HUES64 (cell line): ENCODE data around the gene ATP10D.

ENCODE experiments used
- H3K27ac ChIP-seq: 2 replicates; pipeline ENCODE4 v1.7.0; 2013; ENCODE audit warnings: low read depth, low read length, inconsistent platforms
- H3K27me3 ChIP-seq: 2 replicates; pipeline ENCODE4 v1.6.1; 2013; ENCODE audit warnings: mild to moderate bottlenecking, low read length; ENCODE audit not compliant: insufficient read depth
- H3K36me3 ChIP-seq: 2 replicates; pipeline ENCODE4 v1.6.1; 2013; ENCODE audit warnings: mild to moderate bottlenecking, low read length; ENCODE audit not compliant: insufficient read depth
- H3K4me1 ChIP-seq: 2 replicates; pipeline ENCODE4 v1.6.1; 2013; ENCODE audit warnings: mild to moderate bottlenecking, low read length, moderate library complexity; ENCODE audit not compliant: insufficient read depth
- H3K4me3 ChIP-seq: 2 replicates; pipeline ENCODE4 v1.5.1; 2013; ENCODE audit warnings: mild to moderate bottlenecking, low read length, moderate library complexity
- H3K9ac ChIP-seq: 2 replicates; pipeline ENCODE4 v1.6.1; 2013; ENCODE audit warnings: mild to moderate bottlenecking, low read depth, low read length
- H3K9me3 ChIP-seq: 2 replicates; pipeline ENCODE4 v1.6.1; 2013; ENCODE audit warnings: low read depth, low read length; ENCODE audit not compliant: insufficient read depth
- WGBS: fragments of 150-250, 120-280 bp; methylation state at CpG from one replicate; pipeline ENCODE4 v1.1.7; 2013; ENCODE audit warnings: missing lambda C conversion rate; 5-methylcytosine and 5-hydroxymethylcytosine counted together

The ATP10D gene

DNA sequence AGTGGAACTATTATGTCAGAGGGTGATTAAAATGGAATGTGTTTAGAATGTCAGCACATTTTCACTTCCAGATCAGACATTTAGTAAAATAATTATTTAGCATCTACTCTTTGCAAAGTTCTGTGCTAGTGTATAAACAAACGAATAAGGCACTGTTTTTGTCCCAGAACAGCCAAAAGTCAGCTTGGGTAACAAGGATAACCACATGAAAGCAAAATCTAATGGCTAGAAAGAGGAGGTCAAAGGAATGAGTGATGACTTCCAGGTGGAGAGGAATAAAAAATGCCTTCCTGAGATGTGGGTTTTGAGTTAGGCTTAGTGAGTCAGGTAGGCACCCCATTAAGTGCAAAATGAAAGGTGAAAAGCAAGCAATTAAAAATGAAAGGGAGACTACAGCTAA lies 112.6 kb downstream of the ATP10D start:
- Histone ChIP-seq H3K9me3 (no peaks in the 10 kb centered on the region), H3K4me1 (no peaks in the 10 kb centered on the region), H3K4me3 (no peak overlapping the region), H3K27ac (no peak overlapping the region), H3K27me3 (no peaks in the 10 kb centered on the region), H3K36me3 (no peaks in the 10 kb centered on the region), H3K9ac (no peak overlapping the region)
- 92% methylated on average over 1 of the region's 1 CpG for WGBS

DNA sequence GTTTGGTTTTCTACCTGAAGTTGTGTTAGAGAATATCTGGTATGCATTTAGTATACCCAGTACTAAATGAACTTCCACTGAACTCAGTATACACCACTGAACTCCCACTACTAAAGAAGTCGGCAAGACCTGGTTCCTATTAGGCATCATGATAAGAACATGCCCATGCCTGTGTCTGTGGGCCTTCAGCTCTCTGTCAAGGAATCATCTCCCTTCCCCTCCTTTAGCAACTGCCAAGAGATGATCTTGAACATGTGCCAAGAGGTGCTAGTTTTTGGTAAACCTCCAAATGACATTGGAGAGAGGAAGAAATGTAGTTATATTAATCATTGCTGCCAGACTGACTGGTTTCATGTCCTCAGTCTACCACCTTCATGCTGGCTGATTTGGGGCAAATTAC lies 113.2 kb downstream of the ATP10D start:
- Histone ChIP-seq H3K27me3 (no peaks in the 10 kb centered on the region), H3K4me3 (no peak overlapping the region), H3K9me3 (no peaks in the 10 kb centered on the region), H3K9ac (no peak overlapping the region), H3K27ac (no peak overlapping the region), H3K36me3 (no peaks in the 10 kb centered on the region), H3K4me1 (no peaks in the 10 kb centered on the region)
- 93% methylated on average over 1 of the region's 1 CpG for WGBS

- no peaks in the 10 kb centered on the region for H3K36me3 ChIP-seq
- H3K9ac ChIP-seq: no peak overlapping the region
- H3K9me3 ChIP-seq: no peaks in the 10 kb centered on the region
- WGBS: 94% methylated on average over 3 of the region's 3 CpGs
- no peak overlapping the region for H3K4me3 ChIP-seq
- H3K27ac ChIP-seq: no peak overlapping the region
- H3K4me1 ChIP-seq: no peaks in the 10 kb centered on the region
- H3K27me3 ChIP-seq: no peaks in the 10 kb centered on the region
These were observed 113.8 kb downstream of the ATP10D start for GRCh38 chr4:47598896-47599295.

- Histone ChIP-seq H3K4me3 (no peak overlapping the region), H3K27ac (no peak overlapping the region), H3K9ac (no peak overlapping the region), H3K36me3 (no peaks in the 10 kb centered on the region), H3K9me3 (no peaks in the 10 kb centered on the region), H3K27me3 (no peaks in the 10 kb centered on the region), H3K4me1 (no peaks in the 10 kb centered on the region)
- WGBS: 93% methylated on average over 2 of the region's 3 CpGs
These were observed 121.4 kb downstream of the ATP10D start for GRCh38 chr4:47606482-47606881.

DNA sequence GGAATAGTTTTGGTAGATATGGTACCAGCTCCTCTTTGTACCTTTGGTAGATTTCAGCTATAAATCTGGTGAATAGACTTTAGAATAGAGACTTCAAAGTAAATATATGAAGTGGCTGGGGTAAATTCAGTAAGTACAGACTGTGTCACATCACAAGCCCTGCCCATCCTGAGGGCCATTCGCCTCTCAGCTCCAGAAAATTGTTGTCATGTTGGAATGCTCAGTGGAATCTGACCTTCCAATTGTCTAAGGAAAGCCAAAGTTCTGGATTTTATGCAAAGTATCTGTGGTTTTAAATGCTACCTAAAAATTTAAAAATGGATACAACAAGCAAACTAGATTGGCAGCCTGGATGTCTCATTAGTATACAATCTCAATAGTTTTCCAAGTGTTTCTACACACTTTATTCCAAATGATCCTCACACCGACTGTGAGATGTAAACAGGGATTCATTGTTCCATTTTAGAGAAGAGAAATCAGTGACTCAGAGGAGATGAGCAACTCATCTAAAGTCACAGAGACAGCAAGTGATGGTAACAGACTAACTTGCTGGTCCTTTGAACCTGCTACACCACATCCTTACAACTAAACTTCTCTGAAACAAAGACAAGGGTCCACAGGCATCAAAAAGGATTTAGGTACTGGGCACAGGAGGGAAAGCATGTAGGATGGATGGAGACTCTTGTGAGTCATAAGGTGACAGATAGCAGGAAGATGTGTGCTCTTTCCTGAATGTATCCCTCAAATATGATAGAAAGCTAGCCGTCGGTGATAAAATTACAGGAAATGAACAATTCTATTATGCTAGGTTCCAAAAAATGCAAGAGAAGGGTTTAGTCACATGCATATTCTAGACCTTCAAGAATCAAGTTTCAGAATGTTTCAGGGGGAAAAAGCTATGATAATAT lies 127.3 kb downstream of the ATP10D start:
- 96% methylated on average over 4 of the region's 4 CpGs for WGBS
- Histone ChIP-seq H3K9me3 (no peaks in the 10 kb centered on the region), H3K4me3 (no peak overlapping the region), H3K27ac (no peak overlapping the region), H3K27me3 (no peaks in the 10 kb centered on the region), H3K36me3 (no peaks in the 10 kb centered on the region), H3K9ac (no peak overlapping the region), H3K4me1 (no peaks in the 10 kb centered on the region)

DNA sequence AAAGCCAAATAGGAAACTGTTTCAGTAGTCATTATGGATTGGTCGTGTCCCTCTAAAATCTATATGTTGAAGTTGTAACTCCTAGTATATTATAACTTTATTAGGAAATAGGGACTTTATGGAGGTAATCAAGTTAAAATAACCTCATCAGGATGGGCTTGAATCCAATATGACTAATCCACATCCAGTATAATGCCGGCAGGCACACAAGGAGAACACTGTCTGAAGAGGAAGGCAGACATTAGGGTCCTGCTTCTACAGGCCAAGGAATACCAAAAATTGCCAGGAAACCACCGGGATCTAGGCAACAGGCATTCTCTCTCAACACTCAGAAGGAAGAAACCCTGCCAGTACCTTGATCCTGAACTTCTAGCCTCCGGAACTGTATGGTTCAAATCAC lies 130.3 kb downstream of the ATP10D start:
- no peaks in the 10 kb centered on the region for H3K9me3 ChIP-seq
- H3K36me3 ChIP-seq: no peaks in the 10 kb centered on the region
- WGBS: 87% methylated on average over 4 of the region's 4 CpGs
- no peak overlapping the region for H3K4me3 ChIP-seq
- no peak overlapping the region for H3K9ac ChIP-seq
- H3K4me1 ChIP-seq: no peaks in the 10 kb centered on the region
- H3K27ac ChIP-seq: no peak overlapping the region
- H3K27me3 ChIP-seq: no peaks in the 10 kb centered on the region

DNA sequence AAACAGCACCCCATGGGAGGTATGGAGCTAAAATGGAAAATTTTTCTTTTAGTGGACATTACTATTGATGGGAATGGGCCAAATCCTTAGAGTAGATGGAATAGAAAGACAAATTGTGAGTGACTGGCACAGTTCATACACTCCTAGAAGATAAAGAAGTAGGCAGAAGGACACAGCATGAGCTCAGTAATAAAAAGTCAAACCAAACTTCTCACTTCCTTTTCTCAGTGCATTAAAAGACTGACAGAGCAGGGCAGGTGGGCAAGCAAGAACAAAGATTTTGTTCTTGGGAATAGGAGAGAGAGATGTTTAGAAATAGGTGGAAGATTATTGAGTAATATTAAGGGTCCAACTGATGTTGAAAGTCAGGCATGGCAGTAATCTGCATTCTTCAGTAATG lies 132.5 kb downstream of the ATP10D start:
- Histone ChIP-seq H3K4me1 (no peaks in the 10 kb centered on the region), H3K36me3 (no peaks in the 10 kb centered on the region), H3K27ac (no peak overlapping the region), H3K27me3 (no peaks in the 10 kb centered on the region), H3K9ac (no peak overlapping the region), H3K9me3 (no peaks in the 10 kb centered on the region), H3K4me3 (no peak overlapping the region)

GRCh38 chr4:47619691-47620090 lies 134.6 kb downstream of the ATP10D start:
- Histone ChIP-seq H3K27ac (no peak overlapping the region), H3K9ac (no peak overlapping the region), H3K4me1 (no peaks in the 10 kb centered on the region), H3K4me3 (no peak overlapping the region), H3K27me3 (no peaks in the 10 kb centered on the region), H3K9me3 (no peaks in the 10 kb centered on the region), H3K36me3 (no peaks in the 10 kb centered on the region)
- WGBS: 100% methylated on average over 2 of the region's 2 CpGs

DNA sequence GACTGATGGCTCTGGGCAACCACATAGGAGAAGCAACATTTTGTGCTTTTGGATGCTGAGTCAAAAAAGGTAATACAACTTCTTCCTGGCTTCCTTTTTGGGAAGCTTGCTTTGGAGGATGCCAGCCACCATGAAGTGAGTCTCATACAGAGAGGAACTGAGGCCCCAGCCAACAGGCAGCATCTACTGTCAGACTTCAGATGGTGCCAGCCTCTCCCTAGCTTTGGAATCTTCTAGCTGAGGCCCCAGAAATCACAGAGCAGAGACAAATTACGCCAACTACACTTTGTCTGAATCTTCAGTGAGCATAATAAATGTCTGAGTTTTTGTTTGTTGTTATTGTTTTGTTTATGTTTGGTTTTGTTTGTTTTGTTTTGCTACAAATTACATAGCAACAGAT lies 136.1 kb downstream of the ATP10D start:
- no peaks in the 10 kb centered on the region for H3K36me3 ChIP-seq
- H3K4me3 ChIP-seq: no peak overlapping the region
- H3K27ac ChIP-seq: no peak overlapping the region
- no peaks in the 10 kb centered on the region for H3K27me3 ChIP-seq
- no peaks in the 10 kb centered on the region for H3K9me3 ChIP-seq
- H3K9ac ChIP-seq: no peak overlapping the region
- H3K4me1 ChIP-seq: no peaks in the 10 kb centered on the region
- WGBS: 63% methylated on average over 1 of the region's 1 CpG

- H3K4me3 ChIP-seq: no peak overlapping the region
- H3K36me3 ChIP-seq: no peaks in the 10 kb centered on the region
- H3K27me3 ChIP-seq: no peaks in the 10 kb centered on the region
- H3K4me1 ChIP-seq: no peaks in the 10 kb centered on the region
- H3K9me3 ChIP-seq: no peaks in the 10 kb centered on the region
- no peak overlapping the region for H3K9ac ChIP-seq
- no peak overlapping the region for H3K27ac ChIP-seq
These were observed 139.0 kb downstream of the ATP10D start for GRCh38 chr4:47624031-47624441.

- Histone ChIP-seq H3K4me1 (no peaks in the 10 kb centered on the region), H3K36me3 (no peaks in the 10 kb centered on the region), H3K27ac (no peak overlapping the region), H3K9me3 (no peaks in the 10 kb centered on the region), H3K9ac (no peak overlapping the region), H3K4me3 (no peak overlapping the region), H3K27me3 (no peaks in the 10 kb centered on the region)
- WGBS: 93% methylated on average over 4 of the region's 4 CpGs
These were observed 146.1 kb downstream of the ATP10D start for GRCh38 chr4:47631161-47631560.

DNA sequence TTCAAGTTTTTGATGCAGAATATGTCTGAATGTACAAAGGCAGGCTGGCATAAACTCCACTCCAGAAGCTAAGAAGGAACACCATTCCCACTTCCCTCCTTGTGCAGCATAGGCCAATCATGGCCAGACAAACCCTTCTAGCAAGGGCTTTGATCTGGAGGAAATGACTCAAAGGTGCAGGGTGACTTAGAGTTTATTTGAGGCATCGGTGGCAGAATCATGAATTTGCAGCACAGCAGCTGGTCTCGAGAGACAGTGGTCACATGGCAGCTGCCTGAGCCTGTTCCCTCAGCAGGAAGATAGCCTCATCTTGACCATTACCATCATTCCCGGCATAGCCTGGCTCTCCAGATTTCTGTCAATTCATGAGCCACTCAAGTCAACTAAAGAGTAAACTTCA lies 154.5 kb downstream of the ATP10D start:
- H3K9me3 ChIP-seq: 0 out of 2 replicates have a peak, but pooled peaks cover 3% of the 10 kb centered on the region
- H3K4me3 ChIP-seq: no peak overlapping the region
- H3K36me3 ChIP-seq: no peaks in the 10 kb centered on the region
- no peak overlapping the region for H3K9ac ChIP-seq
- no peaks in the 10 kb centered on the region for H3K27me3 ChIP-seq
- H3K4me1 ChIP-seq: no peaks in the 10 kb centered on the region; the same call in 1 of the 2 replicates
- no peak overlapping the region for H3K27ac ChIP-seq
- 85% methylated on average over 3 of the region's 3 CpGs for WGBS
